Adrenal gland (tissue), 12 donors: ENCODE measurements around the gene TMEM130. TPM values are rescaled to one million over a fixed set of nuclear protein-coding genes. Genes with fewer than 3 reads are reported as not detected.

Experiments used
- DNase-seq, 7 donors: peaks; one replicate each; pipeline ENCODE4 v3.0.0-alpha.2; 2019 to 2020
- H3K27ac ChIP-seq, 5 donors: fragments of 200-600 bp; sonication (generic) in 4 of 5; 1 replicate in 3 of 5; 2 replicates in 2 of 5; pipeline versions ENCODE4 v1.5.1 to v1.8.0; 2016 to 2020; ENCODE audit warnings: mild to moderate bottlenecking in 1 of 5
- H3K27me3 ChIP-seq: fragments of 200-600 bp; 2 replicates; pipeline ENCODE4 v1.8.0; 2021
- H3K36me3 ChIP-seq, 2 donors: fragments of 200-600 bp; replicated peaks in 1 of 2; 1 replicate in 1 of 2; 2 replicates in 1 of 2; pipeline versions ENCODE4 v1.5.1 to v1.8.0; 2018 to 2022
- H3K4me1 ChIP-seq, 2 donors: fragments of 200-600 bp; replicated peaks in 1 of 2; 1 replicate in 1 of 2; 2 replicates in 1 of 2; pipeline versions ENCODE4 v1.5.1 to v1.8.0; 2018 to 2021
- H3K4me3 ChIP-seq, 4 donors: fragments of 200-600 bp; sonication (generic) in 3 of 4; one replicate each; pipeline ENCODE4 v1.5.1; 2016 to 2018
- H3K9me3 ChIP-seq, 3 donors: fragments of 200-600 bp; sonication (generic) in 1 of 3; replicated peaks in 1 of 3; 1 replicate in 2 of 3; 2 replicates in 1 of 3; pipeline versions ENCODE4 v1.5.1 to v1.8.0; 2016 to 2021
- CTCF ChIP-seq, 6 experiments: fragments of 450-650 bp in 4 of 6; fragments of 200-600 bp in 2 of 6; sonication (generic) in 1 of 6; IDR thresholded peaks; 1 replicate in 5 of 6; 2 replicates in 1 of 6; pipeline versions ENCODE4 v1.5.1 to v1.8.0; 2016 to 2021; ENCODE audit warnings: antibody characterized with exemption in 6 of 6, mild to moderate bottlenecking in 2 of 6, moderate library complexity in 1 of 6
- POLR2A ChIP-seq, 2 donors: fragments of 450-650 bp; IDR thresholded peaks; one replicate each; pipeline ENCODE4 v1.6.1; 2017; ENCODE audit warnings: antibody characterized with exemption in 2 of 2, mild to moderate bottlenecking in 2 of 2, moderate library complexity in 1 of 2
- WGBS, 4 donors: extraction: QIAGEN DNeasy Blood & Tissue Kit in 2 of 4; methylation state at CpG; one replicate each; pipeline versions ENCODE4 v1.1.5 to v1.1.7; 2013 to 2017; 5-methylcytosine and 5-hydroxymethylcytosine counted together
- intact Hi-C, 2 donors: fragments of 100-400 bp; cut with DNase I; formaldehyde crosslinking; loops; one replicate each; pipeline versions ENCODE4 v1.14.1 to v1.15.0; 2022 to 2023
- polyA plus RNA-seq, 3 donors: library from polyadenylated mRNA; stranded (reverse); fragments of 200-250 nt in 2 of 3; fragments of 350-450 nt in 1 of 3; fragmentation: Illumina TruSeq in 1 of 3; extraction: RNeasy Lipid Tissue Mini Kit (QIAGEN cat#74804) in 1 of 3; gene quantifications; one replicate each; pipeline ENCODE4 v1.2.3, GENCODE V29; 2013 to 2014
- total RNA-seq, 9 donors: library from RNA; depleted of rRNA in 4 of 9; stranded (reverse); fragments of >200 nt in 4 of 9; fragments of 120-200 nt in 1 of 9; fragmentation: NEBNext Ultra II Directional in 1 of 9; extraction: Animal tissue kit (Norgen Biotek cat#: 25700) in 1 of 9; gene quantifications; one replicate each; pipeline versions ENCODE4 v1.1.0 to v1.2.4, GENCODE V29; 2013 to 2023
- donor health status: healthy with polysubstance abuse.
- donor health status: Bipolar disorder and iron deficiency.
- donor health status: DM: yes; HTN: yes; CAD: no.
- donor health status: DM: no; HTN: no; CAD: no.
- donor health status: DM: no; HTN: no; CAD: no.
- donor health status: DM: yes; HTN: yes; CAD: no.

The TMEM130 gene
- total and polyA plus RNA-seq, 12 donors: 0.65 to 38.5 (median 12.2) TPM; not detected in 2

- WGBS, 4 donors: 84 to 94% (median 93%) methylated on average over 5 of the region's 5 CpGs
- H3K27me3 ChIP-seq: no peaks in the 10 kb centered on the region
- intact Hi-C loops: no loop called here
- DNase-seq: peak in 1 of 7 donors; percentile 10
- peaks cover 0 to 93% of the 10 kb centered on the region in 2 donors for H3K36me3 ChIP-seq
- H3K27ac ChIP-seq: no peak overlapping the region
- no peak overlapping the region for H3K4me3 ChIP-seq
- TF ChIP-seq POLR2A (IDR thresholded peaks at IDR 0.05): no peak
- TF ChIP-seq CTCF (IDR thresholded peaks at IDR 0.05): no peak
- H3K4me1 ChIP-seq: no peaks in the 10 kb centered on the region
- H3K9me3 ChIP-seq: no peaks in the 10 kb centered on the region
Measured at GRCh38 chr7:98907570-98907969, 37.8 kb upstream of the TMEM130 start.

- H3K4me3 ChIP-seq: no peak overlapping the region
- no peak for DNase-seq
- no peaks in the 10 kb centered on the region for H3K4me1 ChIP-seq
- TF ChIP-seq POLR2A (IDR thresholded peaks at IDR 0.05): no peak
- no peak for TF ChIP-seq CTCF (IDR thresholded peaks at IDR 0.05)
- 93 to 98% (median 97%) methylated on average over 4 of the region's 4 CpGs for WGBS, 4 donors
- no peaks in the 10 kb centered on the region for H3K9me3 ChIP-seq
- intact Hi-C loops: no loop called here
- no peak overlapping the region for H3K27ac ChIP-seq
- H3K27me3 ChIP-seq: no peaks in the 10 kb centered on the region
- peaks cover 0 to 93% of the 10 kb centered on the region in 2 donors for H3K36me3 ChIP-seq
Measured at GRCh38 chr7:98903246-98903645, 33.4 kb upstream of the TMEM130 start.

GRCh38 chr7:98902523-98902922 is 32.7 kb upstream of the TMEM130 start:
- Histone ChIP-seq H3K36me3 (peaks cover 0 to 93% of the 10 kb centered on the region in 2 donors), H3K4me1 (no peaks in the 10 kb centered on the region), H3K27ac (no peak overlapping the region), H3K4me3 (no peak overlapping the region), H3K27me3 (no peaks in the 10 kb centered on the region), H3K9me3 (no peaks in the 10 kb centered on the region)
- TF ChIP-seq POLR2A (IDR thresholded peaks at IDR 0.05) (no peak), CTCF (IDR thresholded peaks at IDR 0.05) (no peak)
- 68 to 89% (median 86%) methylated on average over 3 of the region's 3 CpGs for WGBS, 4 donors
- intact Hi-C loops: no loop called here
- DNase-seq: no peak

GRCh38 chr7:98900815-98901214 is 31.0 kb upstream of the TMEM130 start:
- peaks cover 0 to 95% of the 10 kb centered on the region in 2 donors for H3K36me3 ChIP-seq
- H3K9me3 ChIP-seq: no peaks in the 10 kb centered on the region
- H3K27ac ChIP-seq: no peak overlapping the region
- no peaks in the 10 kb centered on the region for H3K27me3 ChIP-seq
- no peak for DNase-seq
- intact Hi-C loops: no loop called here
- H3K4me1 ChIP-seq: no peaks in the 10 kb centered on the region
- WGBS, 4 donors: 91 to 97% (median 94%) methylated on average over 3 of the region's 3 CpGs
- H3K4me3 ChIP-seq: no peak overlapping the region
- TF ChIP-seq CTCF (IDR thresholded peaks at IDR 0.05): no peak
- no peak for TF ChIP-seq POLR2A (IDR thresholded peaks at IDR 0.05)
